ENCODE measurements around the gene CEP68. TPM values are rescaled to one million over a fixed set of nuclear protein-coding genes. Genes with fewer than 3 reads are reported as not detected.

The CEP68 gene
- total RNA-seq, 4 donors from 2014 or later: 21.4 to 48.0 (median 35.2) TPM

GRCh38 chr2:65072181-65072970 lies 16.2 kb downstream of the CEP68 start:
- H3K9me3 ChIP-seq: no peaks in the 10 kb centered on the region
- in situ Hi-C loops (cut with MboI; ENCODE audit: low sequenced_read_pairs in 4 of 4): loop anchor here in 2 of 4 donors (10.0 to 25.0 kb wide), 2 partner anchors 52 to 365 kb away; partner anchors contain the start of gene SPRED2 (in 1 of the 2)
- DNase-seq (no peak), ATAC-seq (no peak)
- no peak overlapping the region for H3K4me3 ChIP-seq
- TF ChIP-seq, protein P1, sequence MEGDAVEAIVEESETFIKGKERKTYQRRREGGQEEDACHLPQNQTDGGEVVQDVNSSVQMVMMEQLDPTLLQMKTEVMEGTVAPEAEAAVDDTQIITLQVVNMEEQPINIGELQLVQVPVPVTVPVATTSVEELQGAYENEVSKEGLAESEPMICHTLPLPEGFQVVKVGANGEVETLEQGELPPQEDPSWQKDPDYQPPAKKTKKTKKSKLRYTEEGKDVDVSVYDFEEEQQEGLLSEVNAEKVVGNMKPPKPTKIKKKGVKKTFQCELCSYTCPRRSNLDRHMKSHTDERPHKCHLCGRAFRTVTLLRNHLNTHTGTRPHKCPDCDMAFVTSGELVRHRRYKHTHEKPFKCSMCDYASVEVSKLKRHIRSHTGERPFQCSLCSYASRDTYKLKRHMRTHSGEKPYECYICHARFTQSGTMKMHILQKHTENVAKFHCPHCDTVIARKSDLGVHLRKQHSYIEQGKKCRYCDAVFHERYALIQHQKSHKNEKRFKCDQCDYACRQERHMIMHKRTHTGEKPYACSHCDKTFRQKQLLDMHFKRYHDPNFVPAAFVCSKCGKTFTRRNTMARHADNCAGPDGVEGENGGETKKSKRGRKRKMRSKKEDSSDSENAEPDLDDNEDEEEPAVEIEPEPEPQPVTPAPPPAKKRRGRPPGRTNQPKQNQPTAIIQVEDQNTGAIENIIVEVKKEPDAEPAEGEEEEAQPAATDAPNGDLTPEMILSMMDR (IDR thresholded peaks at IDR 0.05 in 4 of 5, conservative IDR thresholded peaks at IDR 0.05 in 1 of 5): no peak
- TF ChIP-seq POLR2A (IDR thresholded peaks at IDR 0.05): no peak
- peak overlapping the region; percentile 38 to 90 (median 81) for H3K27ac ChIP-seq
- intact Hi-C loops (cut with DNase I; ENCODE audit: low total_unique reads): loop anchor here (5.0 kb wide), 1 partner anchor 155 kb away; the partner anchor contains the start of gene ACTR2
- H3K27me3 ChIP-seq: no peaks in the 10 kb centered on the region
- H3K36me3 ChIP-seq: peaks cover 0 to 24% of the 10 kb centered on the region in 2 donors
- peaks cover 78 to 82% of the 10 kb centered on the region in 2 donors for H3K4me1 ChIP-seq

- peak overlapping the region; percentile 21 to 90 (median 64) for H3K27ac ChIP-seq
- in situ Hi-C loops (cut with MboI; ENCODE audit: low sequenced_read_pairs in 4 of 4) (loop anchor here in 2 of 4 donors (10.0 to 25.0 kb wide), 2 partner anchors 51 to 363 kb away; partner anchors contain the start of gene SPRED2 (in 1 of the 2)), intact Hi-C loops (cut with DNase I; ENCODE audit: low total_unique reads) (loop anchor here (5.0 kb wide), 1 partner anchor 153 kb away; the partner anchor contains the start of gene ACTR2)
- TF ChIP-seq, protein P1 (IDR thresholded peaks at IDR 0.05 in 4 of 5, conservative IDR thresholded peaks at IDR 0.05 in 1 of 5): no peak
- no peak for TF ChIP-seq POLR2A (IDR thresholded peaks at IDR 0.05)
- H3K4me1 ChIP-seq: peaks cover 61 to 66% of the 10 kb centered on the region in 2 donors
- H3K27me3 ChIP-seq: no peaks in the 10 kb centered on the region
- DNase-seq: no peak
- H3K4me3 ChIP-seq: no peak overlapping the region
- H3K36me3 ChIP-seq: peaks cover 0 to 41% of the 10 kb centered on the region in 2 donors
- H3K9me3 ChIP-seq: no peaks in the 10 kb centered on the region
- no peak for ATAC-seq
These were observed 17.8 kb downstream of the CEP68 start for GRCh38 chr2:65073879-65074565.

DNA sequence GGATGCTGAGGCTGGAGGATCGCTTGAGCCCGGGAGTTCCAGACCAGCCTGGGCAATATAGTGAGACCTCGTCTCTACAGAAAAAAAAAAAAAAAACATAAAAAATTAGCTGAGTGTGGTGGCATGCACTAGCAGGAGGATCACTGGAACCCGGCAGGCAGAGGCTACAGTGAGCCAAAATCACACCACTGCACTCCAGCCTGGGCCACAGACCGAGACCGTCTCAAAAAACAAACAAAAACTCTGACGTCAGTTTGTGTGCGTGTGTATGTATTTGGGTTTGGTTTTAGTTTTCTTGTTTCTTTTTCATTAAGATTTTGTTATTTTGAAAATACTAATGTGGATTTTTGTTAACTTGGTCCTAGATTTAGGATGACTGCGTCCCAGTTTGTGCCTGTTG lies 19.0 kb downstream of the CEP68 start:
- Histone ChIP-seq H3K4me3 (no peak overlapping the region), H3K27ac (peak overlapping the region; percentile 43 to 84 (median 70)), H3K9me3 (no peaks in the 10 kb centered on the region), H3K4me1 (peaks cover 50 to 54% of the 10 kb centered on the region in 2 donors), H3K27me3 (no peaks in the 10 kb centered on the region), H3K36me3 (peaks cover 0 to 52% of the 10 kb centered on the region in 2 donors)
- DNase-seq (no peak), ATAC-seq (no peak)
- intact Hi-C loops (cut with DNase I; ENCODE audit: low total_unique reads): no loop called here
- in situ Hi-C loops (cut with MboI; ENCODE audit: low sequenced_read_pairs in 4 of 4): loop anchor here in 1 of 4 donors (10.0 kb wide), 1 partner anchor 50 kb away; no protein-coding TSS in a partner anchor
- no peak for TF ChIP-seq POLR2A (IDR thresholded peaks at IDR 0.05)
- TF ChIP-seq, protein P1 (IDR thresholded peaks at IDR 0.05 in 4 of 5, conservative IDR thresholded peaks at IDR 0.05 in 1 of 5): no peak

- Histone ChIP-seq H3K9me3 (no peaks in the 10 kb centered on the region), H3K27me3 (no peaks in the 10 kb centered on the region), H3K4me1 (peaks cover 44 to 48% of the 10 kb centered on the region in 2 donors), H3K4me3 (no peak overlapping the region), H3K27ac (peak overlapping the region; percentile 43 to 84 (median 70)), H3K36me3 (peaks cover 0 to 57% of the 10 kb centered on the region in 2 donors)
- TF ChIP-seq, protein P1 (IDR thresholded peaks at IDR 0.05 in 4 of 5, conservative IDR thresholded peaks at IDR 0.05 in 1 of 5): no peak
- TF ChIP-seq POLR2A (IDR thresholded peaks at IDR 0.05): no peak
- in situ Hi-C loops (cut with MboI; ENCODE audit: low sequenced_read_pairs in 4 of 4) (loop anchor here in 1 of 4 donors (10.0 kb wide), 1 partner anchor 49 kb away; no protein-coding TSS in a partner anchor), intact Hi-C loops (cut with DNase I; ENCODE audit: low total_unique reads) (no loop called here)
- ATAC-seq (peak; percentile 24 to 48), DNase-seq (no peak)
These were observed 19.6 kb downstream of the CEP68 start for GRCh38 chr2:65075605-65076344.
